Erythroblast (primary cell): ENCODE measurements around the gene MAD1L1.

Experiments used
- GATA1 ChIP-seq: IDR thresholded peaks from 2 replicates; pipeline ENCODE4 v1.6.1; 2011; ENCODE audit warnings: low read depth, mild to moderate bottlenecking, control low read depth, low read length, moderate library complexity
- POLR2A ChIP-seq: IDR thresholded peaks from 2 replicates; pipeline ENCODE4 v1.6.1; 2011; ENCODE audit warnings: mild to moderate bottlenecking, low read length

DNA sequence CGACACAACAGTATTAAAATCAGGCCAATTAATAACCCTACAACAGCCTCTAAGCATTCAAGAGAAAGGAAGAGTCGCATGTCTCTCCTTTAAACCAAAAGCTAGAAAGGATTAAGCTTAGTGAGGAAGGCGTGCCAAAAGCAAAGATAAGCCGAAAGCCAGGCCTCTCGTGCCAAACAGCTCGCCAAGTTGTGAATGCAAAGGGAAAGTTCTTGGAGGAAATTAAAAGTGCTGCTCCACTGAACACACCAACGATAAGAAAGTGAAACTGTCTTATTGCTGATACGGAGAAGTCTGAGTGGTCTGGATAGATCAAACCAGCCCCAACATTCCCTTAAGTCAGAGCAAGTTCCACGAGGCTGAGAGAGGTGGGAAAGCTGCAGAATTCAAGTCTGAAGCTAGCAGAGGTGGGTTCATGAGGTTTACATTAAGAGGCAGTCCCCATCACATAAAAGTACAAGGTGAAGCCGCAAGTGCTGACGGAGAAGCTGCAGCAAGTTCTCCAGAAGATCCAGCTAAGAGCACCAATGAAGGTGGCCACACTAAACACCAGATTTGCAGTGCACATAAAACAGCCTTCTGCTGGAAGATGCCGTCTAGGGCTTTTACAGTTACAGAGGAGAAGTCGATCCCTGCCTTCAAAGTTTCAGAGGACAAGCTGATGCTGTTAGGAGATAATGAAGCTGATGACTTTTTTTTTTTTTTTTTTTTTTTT is 194.8 kb downstream of the MAD1L1 start:
- no peak for TF ChIP-seq POLR2A
- no peak for TF ChIP-seq GATA1
